HEK293T (cell line): ENCODE data around the gene WRAP53.

Experiments
- BHLHE40 ChIP-seq: fragments of 450-650 bp; IDR thresholded peaks from 2 replicates; pipeline ENCODE4 v1.6.1; 2016; ENCODE audit warnings: mild to moderate bottlenecking, moderate library complexity, borderline replicate concordance
- CTBP1 ChIP-seq: fragments of 450-650 bp; IDR thresholded peaks from 2 replicates; pipeline ENCODE4 v1.6.1; 2016; ENCODE audit warnings: borderline replicate concordance
- FOXM1 ChIP-seq: fragments of 450-650 bp; IDR thresholded peaks from 2 replicates; pipeline ENCODE4 v1.6.1; 2017; ENCODE audit warnings: mild to moderate bottlenecking, borderline replicate concordance
- LEF1 ChIP-seq: fragments of 450-650 bp; IDR thresholded peaks from 2 replicates; pipeline ENCODE4 v1.6.1; 2017; ENCODE audit warnings: mild to moderate bottlenecking, borderline replicate concordance
- SP1 ChIP-seq: fragments of 450-650 bp; IDR thresholded peaks from 2 replicates; pipeline ENCODE4 v1.6.1; 2017

DNA sequence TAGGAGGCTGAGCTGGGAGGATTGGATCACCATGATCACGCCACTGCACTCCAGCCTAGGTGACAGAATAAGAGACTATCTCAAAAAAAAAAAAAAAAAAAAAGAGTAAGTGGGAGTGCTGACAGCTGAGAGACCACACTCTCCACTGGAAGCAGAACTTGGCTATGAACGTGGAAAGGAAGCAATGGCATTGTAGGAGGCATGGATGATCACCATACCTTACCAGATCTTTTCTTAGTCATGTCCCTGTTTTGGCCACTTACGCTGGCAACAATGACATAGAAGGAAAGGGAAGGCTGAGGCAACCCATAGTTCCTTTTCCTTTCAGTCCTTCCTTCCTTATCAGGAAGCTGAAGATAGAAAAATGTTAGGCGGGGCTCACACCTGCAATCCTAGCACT is 41.3 kb upstream of the WRAP53 start:
- TF ChIP-seq SP1 = no peak
- no peak for TF ChIP-seq FOXM1
- TF ChIP-seq CTBP1 = no peak
- no peak for TF ChIP-seq LEF1
- no peak for TF ChIP-seq BHLHE40
